HG02571 (cell line): ENCODE results near the gene SNED1.
"Not testable (repeated sequence)": the region's sequence is repeated elsewhere in the genome, so short reads cannot be mapped to it uniquely, and the experiment has no call there.

ENCODE experiments used
- ATAC-seq: cut with Tn5 transposase; IDR thresholded peaks from one replicate; pipeline ENCODE4 v1.9.1; 2021; ENCODE audit warnings: mild to moderate bottlenecking, moderate library complexity; ENCODE audit not compliant: unreplicated experiment

Gene SNED1

DNA sequence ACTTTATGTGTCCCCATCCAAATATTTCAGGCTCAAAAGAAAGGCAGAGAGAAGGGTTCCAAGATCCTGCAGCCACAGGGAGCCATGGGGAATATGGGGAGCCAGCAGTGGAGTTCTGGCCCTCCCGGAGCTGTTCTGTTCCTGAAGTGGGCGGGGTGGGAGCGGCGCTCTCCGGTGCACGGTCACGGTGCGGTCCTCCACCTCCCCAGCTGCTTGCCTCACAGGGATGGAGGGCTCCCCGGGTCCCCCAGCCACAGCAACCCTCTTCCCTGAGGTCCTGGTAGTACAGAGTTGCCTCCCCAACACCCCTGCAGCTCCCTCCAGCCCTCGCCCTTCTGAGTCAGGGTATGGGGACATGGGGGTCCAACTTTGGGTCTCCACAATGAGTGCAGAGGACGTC is 26.2 kb upstream of the SNED1 start:
- ATAC-seq, result no peak

- no peak for ATAC-seq
Measured at GRCh38 chr2:240972636-240973521, 25.5 kb upstream of the SNED1 start.

DNA sequence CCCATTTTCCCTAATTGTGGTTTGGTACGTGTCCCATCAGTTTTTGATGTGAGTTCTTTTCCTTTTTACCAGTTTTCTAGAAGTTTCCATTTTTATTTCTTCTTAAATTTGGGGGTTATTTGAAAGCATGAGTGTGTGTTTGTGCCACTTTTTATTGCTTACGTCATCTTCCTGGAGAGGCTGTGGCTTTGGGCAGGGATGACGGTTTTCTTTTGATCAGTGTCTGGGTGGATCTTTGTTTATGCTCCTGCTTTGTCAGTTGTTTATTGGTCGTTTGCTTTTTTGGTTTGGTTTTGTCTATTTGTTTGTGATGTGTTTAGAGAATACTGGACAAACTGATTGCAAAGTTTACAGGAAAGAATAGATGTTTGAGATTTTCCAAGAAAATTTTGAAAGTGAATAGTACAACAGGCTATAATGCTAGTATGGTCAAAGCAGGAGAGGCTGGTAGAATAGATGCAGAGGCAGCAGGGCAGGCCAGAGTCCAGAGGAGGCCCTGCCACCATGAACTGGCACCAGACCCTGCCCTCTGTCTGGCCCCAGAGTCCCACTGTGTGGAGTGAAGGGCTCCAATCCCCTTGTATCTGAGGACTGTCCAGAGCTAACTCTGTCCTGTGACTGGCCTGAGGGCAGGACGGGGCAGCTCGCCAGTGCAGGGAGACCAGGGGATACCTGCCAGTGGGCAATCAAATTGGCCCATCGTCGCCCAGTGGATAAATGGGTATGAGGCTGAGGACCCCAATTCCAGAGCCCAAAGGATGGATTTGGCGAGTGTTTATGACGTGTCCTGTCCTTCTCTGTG is 23.4 kb upstream of the SNED1 start:
- no peak for ATAC-seq

DNA sequence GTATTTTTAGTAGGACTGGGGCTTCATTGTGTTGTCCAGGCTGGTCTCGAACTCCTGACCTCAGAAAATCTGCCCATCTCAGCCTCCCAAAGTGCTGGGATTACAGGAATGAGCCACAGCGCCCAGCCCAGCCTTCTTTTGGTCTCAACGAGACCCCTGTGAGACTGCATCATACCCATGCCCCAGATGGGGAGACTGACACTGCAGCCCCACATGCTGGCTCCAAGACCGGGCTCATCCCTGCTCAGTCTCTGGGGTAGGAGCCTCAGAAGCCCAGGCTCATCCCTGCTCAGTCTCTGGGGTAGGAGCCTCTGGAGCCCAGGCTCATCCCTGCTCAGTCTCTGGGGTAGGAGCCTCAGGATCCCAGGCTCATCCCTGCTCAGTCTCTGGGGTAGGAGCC is 22.5 kb upstream of the SNED1 start:
- not testable (repeated sequence) for ATAC-seq

GRCh38 chr2:240981280-240981679 is 17.1 kb upstream of the SNED1 start:
- no peak for ATAC-seq

GRCh38 chr2:240981871-240982800 is 16.3 kb upstream of the SNED1 start:
- no peak for ATAC-seq

GRCh38 chr2:240982821-240983281 is 15.6 kb upstream of the SNED1 start:
- ATAC-seq, result no peak

DNA sequence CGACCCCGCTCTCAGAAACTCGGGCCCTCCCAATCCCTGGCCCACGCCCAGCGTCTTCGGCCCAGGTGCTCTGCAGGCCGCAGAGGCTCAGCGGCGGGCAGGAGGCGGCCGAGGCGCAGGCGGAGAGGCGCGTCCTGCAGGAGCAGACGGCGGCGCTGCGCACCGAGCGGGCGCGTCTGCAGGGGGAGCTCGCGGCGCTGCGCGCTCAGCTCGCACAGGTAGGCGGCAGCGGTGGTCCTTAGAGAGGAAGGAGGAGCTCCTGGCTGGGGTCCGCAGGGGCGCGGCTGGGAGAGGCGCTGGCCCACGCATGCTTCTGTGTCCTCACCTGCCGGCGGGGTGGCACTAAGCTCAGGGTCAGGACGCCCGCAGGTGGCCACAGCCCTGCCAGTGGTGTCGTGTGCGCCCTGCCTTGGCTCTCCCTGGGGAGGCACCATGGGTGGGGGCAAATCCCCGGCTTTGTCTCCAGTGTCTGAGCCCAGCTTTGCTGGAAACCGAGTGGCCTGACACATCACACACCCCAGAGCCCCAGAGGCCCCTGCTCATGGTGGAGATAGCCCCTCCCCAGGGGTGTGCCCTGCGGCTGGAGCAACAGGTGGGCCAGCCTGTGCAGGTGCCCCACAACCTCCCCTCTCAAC is 14.9 kb upstream of the SNED1 start:
- ATAC-seq, result no peak

GRCh38 chr2:240983996-240984498 is 14.4 kb upstream of the SNED1 start:
- no peak for ATAC-seq

DNA sequence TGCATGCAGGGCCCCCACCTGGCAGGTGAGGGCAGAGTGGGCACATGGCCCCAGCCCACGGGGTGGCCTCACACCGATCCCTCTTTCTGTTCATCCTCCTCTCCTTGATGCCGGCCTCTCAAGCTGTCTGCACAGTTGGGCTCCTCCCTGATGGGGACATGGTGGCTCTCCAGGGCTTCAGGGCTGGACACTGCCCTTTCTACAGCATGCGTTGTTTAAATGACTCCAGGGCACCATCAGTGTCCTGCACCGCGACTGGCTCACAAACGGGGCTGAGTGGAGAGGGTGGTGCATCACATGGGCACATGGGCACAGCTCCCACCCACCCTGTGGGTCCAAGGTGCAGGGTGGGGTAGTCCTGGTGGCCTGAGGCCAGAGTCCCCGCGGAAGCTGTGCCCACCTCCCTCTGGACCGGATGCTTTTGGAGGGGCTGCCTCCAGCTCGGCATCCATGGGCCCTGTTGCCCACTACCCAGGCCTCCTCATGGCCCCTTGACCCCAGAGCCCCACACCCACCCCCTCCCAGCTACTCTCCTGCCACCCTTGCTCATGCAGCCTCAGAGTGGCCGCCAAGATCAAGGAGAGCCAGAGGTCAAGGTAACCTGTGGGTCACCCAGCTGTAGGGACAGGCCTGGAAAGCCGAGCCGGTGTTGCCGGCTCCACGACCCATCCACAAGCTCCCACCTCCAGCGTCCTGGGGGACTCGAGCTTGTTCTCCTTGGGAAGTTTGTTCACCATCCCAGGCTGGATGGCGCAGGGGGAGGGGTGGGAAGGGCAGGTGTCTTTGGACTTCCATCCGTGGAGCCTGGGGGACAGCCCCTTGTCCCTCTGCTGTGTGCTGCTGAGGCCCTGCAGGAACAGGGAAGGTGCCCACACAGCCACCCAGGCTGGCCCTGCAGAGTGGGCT is 12.3 kb upstream of the SNED1 start:
- no peak for ATAC-seq

DNA sequence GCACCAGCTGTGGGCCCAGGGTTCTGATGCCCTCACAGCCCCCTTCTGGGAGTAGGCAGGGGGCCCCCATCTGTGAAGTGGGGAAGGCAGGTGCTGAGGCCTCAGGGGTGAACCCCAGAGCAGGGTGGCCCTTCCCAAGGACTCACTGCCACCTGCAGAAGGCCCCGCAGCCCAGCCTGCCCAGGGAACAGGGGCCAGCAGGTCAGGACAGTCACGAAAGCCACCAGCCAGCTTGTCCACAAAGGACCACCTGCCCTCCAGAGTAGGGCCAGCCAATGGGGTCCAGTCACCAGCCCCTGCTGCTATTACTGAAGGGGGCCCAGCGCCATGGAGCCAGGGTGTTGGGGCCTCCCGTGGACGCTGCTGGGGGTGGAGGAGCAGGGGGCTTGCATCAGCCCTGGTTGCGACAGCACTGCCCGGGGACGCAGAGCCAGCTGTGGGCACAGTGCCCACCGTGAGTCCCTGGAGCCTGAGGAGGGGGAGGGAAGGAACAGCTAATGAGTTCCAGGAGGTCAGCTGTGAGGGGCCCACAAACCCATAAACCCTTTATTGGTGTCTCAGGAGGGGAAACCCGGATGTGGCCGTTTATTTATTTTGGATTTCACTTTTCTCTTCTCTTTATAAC is 11.5 kb upstream of the SNED1 start:
- no peak for ATAC-seq

GRCh38 chr2:240987588-240987987 is 10.8 kb upstream of the SNED1 start:
- no peak for ATAC-seq

DNA sequence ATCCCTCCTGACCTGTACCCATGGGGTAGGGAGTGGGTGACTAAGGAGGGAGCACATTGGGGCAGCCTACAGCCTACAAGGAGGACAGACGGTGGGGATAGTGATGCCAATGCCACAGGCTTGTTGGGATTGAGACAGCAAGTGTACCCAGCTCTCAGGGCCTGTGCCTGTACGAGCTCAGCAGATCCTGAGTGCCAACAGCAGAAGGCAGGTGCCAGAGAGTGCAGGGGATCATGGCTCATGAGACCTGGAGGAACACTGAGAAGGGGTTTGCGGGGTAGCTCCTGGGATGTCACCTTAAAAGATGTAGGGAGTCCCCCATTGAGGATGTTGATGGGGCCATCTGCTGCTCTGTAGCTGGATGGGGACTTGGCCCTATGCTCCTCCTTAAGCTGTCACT is 10.3 kb upstream of the SNED1 start:
- no peak for ATAC-seq

DNA sequence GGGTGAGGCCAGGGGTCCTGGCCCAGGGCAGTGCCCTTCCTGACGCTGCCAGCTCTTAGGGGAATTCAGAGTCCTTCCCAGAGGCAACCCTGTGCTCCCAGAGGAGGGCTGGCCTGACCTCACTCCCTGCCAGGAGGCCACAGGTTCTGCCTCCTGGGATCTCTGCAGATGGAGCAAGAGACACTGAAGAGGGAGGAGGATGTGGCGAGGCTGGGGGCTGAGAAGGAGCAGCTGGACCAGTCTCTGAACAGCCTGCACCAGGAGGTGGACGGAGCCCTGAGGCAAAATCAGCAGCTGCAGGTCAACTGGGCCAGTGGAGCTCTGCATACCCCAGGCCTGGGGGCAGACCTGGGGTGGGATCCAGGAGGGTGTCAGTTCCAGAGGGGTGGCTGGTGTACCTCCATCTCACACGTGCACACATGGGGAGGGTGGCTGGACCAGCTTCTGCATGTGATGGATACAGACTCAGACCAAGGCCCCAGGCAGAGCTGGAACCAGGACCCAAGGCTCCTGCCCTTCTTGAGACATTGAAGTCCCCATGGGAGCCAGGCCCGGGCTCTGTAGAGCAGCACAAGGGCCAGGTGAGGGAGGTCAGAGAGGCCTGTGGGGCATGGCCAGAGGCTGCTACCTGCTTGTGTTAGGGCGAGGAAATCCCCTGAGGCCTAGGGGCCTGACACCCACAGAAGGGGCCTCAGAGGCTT is 9.7 kb upstream of the SNED1 start:
- ATAC-seq, result no peak

DNA sequence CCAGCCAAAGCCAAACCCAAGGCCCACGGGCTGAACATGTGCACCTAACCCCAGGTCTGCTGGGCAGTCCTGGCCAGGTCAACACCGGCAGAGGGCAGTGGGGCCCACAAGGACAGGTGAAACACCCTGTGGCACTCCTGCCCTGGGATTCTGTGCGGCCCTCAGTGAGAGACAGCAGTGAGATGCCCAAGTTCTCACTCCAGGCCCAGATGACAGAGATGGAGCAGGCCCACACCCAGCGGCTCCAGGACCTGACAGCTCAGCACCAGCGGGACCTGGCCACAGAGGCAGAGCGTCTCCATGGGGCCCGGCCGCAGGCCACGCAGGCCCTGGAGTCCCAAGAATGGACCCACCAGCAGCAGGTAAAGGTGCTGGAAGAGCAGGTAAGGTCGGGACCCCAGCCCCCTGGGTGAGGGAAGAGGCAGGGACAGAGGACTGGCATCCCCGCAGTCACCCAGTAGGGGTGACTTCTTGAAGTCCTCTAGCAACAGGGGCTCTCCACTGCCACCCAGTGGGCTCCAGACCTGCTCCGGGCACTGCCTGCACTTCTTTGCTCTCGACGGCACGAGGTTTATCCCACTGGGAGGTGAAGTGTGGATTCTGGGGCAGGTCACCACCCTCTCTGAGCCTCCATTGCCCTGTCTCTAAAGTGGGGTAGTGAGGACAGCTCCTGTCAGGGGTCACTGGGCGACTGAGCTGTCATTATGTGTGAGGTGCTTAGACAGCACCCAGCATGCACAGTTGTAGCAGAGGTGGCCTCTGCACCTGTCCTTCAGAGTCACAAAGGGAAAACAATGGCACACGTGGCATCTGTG is 8.8 kb upstream of the SNED1 start:
- ATAC-seq, result no peak

- no peak for ATAC-seq
Measured at GRCh38 chr2:240990266-240990529, 8.2 kb upstream of the SNED1 start.

GRCh38 chr2:240990726-240991377 is 7.6 kb upstream of the SNED1 start:
- ATAC-seq, result no peak
